GM19395 (cell line): Measurements from ENCODE around the gene GRM6.

Source experiments
- ATAC-seq: cut with Tn5 transposase; IDR thresholded peaks from one replicate; pipeline ENCODE4 v1.9.1; 2021; ENCODE audit warnings: mild to moderate bottlenecking, moderate library complexity; ENCODE audit not compliant: unreplicated experiment

Gene GRM6

GRCh38 chr5:178984145-178985072 is 10.7 kb downstream of the GRM6 start:
- ATAC-seq, result no peak

GRCh38 chr5:178983728-178984127 is 11.4 kb downstream of the GRM6 start:
- ATAC-seq, result no peak

- no peak for ATAC-seq
Measured at GRCh38 chr5:178982941-178983340, 12.2 kb downstream of the GRM6 start.

GRCh38 chr5:178981381-178981780 is 13.7 kb downstream of the GRM6 start:
- no peak for ATAC-seq

GRCh38 chr5:178965465-178966055 is 29.6 kb downstream of the GRM6 start:
- ATAC-seq, result no peak

GRCh38 chr5:178941361-178941760 is 53.8 kb downstream of the GRM6 start:
- no peak for ATAC-seq

GRCh38 chr5:178940569-178941360 is 54.4 kb downstream of the GRM6 start, which contains the start of gene ZNF454:
TSS of gene ZNF454 (plus strand) at chr5:178941198. CDS start at chr5:178942792, 1,594 bp downstream.
- ATAC-seq, result no peak

GRCh38 chr5:178931846-178932760 is 63.0 kb downstream of the GRM6 start:
- ATAC-seq, result no peak
